Measurements from ENCODE around the gene LRRFIP1. TPM values are rescaled to one million over a fixed set of nuclear protein-coding genes. Genes with fewer than 3 reads are reported as not detected.

Gene LRRFIP1
- total and polyA plus RNA-seq, 2 donors (not counting 1 experiment from before 2014, with no cell fraction given): 42.0 to 139 TPM

DNA sequence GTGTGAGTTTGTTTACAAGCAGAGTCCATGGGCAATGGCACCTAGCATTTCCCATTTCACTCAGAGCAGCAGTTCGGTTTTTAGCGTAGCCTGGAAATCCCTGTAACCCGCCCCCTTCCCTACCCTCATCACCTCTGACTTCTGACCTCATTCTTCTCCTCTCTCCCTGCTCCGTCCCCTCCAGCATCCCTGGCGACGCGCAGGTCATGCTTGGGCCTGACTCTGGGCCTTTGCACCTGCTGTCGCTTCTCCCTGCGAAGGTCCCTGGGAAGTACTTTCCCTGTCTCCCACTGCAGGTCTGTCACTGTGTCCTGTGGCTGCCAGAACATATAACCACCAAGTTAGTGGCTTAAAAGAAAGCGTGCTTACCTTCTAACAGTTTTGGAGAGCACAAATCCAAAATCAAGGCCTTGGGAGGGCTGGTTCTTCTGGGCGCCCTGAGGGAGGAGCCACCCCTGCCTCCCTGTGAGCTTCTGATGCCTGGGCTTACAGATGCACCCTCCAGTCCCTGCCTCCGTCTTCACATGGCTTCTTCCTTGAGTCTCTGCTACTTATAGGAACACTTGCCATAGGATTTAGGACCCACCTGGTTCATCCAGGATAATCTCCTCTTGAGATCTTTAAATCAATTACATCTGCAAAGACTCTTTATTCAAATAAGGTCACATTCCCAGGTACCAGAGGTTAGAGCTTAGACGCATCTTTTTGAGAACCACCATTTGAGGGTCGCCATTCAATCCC is 28.7 kb upstream of the LRRFIP1 start:
- H3K4me1 Mint-ChIP-seq: peaks cover 18% of the 10 kb centered on the region
- Histone ChIP-seq H3K79me2 (ENCODE audit: control insufficient read depth, insufficient read depth, low read length) (no peaks in the 10 kb centered on the region), H3K27ac (ENCODE audit: low read length in 2 of 2) (no peak overlapping the region), H3K9ac (ENCODE audit: low read length) (no peak overlapping the region), H3K27me3 (replicated peaks in 1 of 4; ENCODE audit: control extremely low read depth in 1 of 4, control insufficient read depth in 3 of 4, insufficient read depth in 4 of 4, low read length in 3 of 4) (no peaks in the 10 kb centered on the region), H4K20me1 (ENCODE audit: control insufficient read depth, insufficient read depth, low read length, poor library complexity, severe bottlenecking) (no peaks in the 10 kb centered on the region), H3K4me3 (ENCODE audit: control extremely low read depth in 1 of 5, extremely low read depth in 1 of 5, insufficient read depth in 1 of 5, low read depth in 2 of 5, low read length in 4 of 5) (no peak overlapping the region), H3K4me2 (replicated peaks; ENCODE audit: low read depth, low read length, poor library complexity, severe bottlenecking) (no peak overlapping the region), H3K36me3 (replicated peaks in 1 of 2; ENCODE audit: control extremely low read depth in 1 of 2, control insufficient read depth in 1 of 2, extremely low read depth in 1 of 2, insufficient read depth in 2 of 2, low read length in 1 of 2) (no peaks in the 10 kb centered on the region), H3K4me1 (ENCODE audit: control insufficient read depth in 2 of 2, insufficient read depth in 2 of 2, low read length in 2 of 2) (peaks cover 11 to 12% of the 10 kb centered on the region in 2 donors), H2AFZ (ENCODE audit: insufficient read depth, low read depth, low read length, poor library complexity, severe bottlenecking) (no peak overlapping the region), H3K9me3 (ENCODE audit: control extremely low read depth in 1 of 3, control insufficient read depth in 2 of 3, insufficient read depth in 1 of 3, low read length in 2 of 3) (no peaks in the 10 kb centered on the region)
- WGBS (ENCODE audit: insufficient coverage): 93% methylated on average over 13 of the region's 14 CpGs
- H3K27me3 Mint-ChIP-seq: no peaks in the 10 kb centered on the region
- CTCF ChIA-PET: no interaction called here
- TF ChIP-seq, protein P1, sequence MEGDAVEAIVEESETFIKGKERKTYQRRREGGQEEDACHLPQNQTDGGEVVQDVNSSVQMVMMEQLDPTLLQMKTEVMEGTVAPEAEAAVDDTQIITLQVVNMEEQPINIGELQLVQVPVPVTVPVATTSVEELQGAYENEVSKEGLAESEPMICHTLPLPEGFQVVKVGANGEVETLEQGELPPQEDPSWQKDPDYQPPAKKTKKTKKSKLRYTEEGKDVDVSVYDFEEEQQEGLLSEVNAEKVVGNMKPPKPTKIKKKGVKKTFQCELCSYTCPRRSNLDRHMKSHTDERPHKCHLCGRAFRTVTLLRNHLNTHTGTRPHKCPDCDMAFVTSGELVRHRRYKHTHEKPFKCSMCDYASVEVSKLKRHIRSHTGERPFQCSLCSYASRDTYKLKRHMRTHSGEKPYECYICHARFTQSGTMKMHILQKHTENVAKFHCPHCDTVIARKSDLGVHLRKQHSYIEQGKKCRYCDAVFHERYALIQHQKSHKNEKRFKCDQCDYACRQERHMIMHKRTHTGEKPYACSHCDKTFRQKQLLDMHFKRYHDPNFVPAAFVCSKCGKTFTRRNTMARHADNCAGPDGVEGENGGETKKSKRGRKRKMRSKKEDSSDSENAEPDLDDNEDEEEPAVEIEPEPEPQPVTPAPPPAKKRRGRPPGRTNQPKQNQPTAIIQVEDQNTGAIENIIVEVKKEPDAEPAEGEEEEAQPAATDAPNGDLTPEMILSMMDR (IDR thresholded peaks at IDR 0.05): no peak
- TF ChIP-seq EZH2 (IDR thresholded peaks at IDR 0.05; ENCODE audit: borderline replicate concordance, insufficient read depth, low read depth, low read length, poor library complexity, severe bottlenecking): no peak
- no peaks in the 10 kb centered on the region for H3K9me3 Mint-ChIP-seq (ENCODE audit: insufficient read depth)
- intact Hi-C loops (cut with micrococcal nuclease): no loop called here
- H3K4me3 Mint-ChIP-seq: no peak overlapping the region
- POLR2A ChIA-PET: no interaction called here
- no peak overlapping the region for H3K27ac Mint-ChIP-seq
- no peak for DNase-seq
- ATAC-seq (ENCODE audit: low read depth): no peak

DNA sequence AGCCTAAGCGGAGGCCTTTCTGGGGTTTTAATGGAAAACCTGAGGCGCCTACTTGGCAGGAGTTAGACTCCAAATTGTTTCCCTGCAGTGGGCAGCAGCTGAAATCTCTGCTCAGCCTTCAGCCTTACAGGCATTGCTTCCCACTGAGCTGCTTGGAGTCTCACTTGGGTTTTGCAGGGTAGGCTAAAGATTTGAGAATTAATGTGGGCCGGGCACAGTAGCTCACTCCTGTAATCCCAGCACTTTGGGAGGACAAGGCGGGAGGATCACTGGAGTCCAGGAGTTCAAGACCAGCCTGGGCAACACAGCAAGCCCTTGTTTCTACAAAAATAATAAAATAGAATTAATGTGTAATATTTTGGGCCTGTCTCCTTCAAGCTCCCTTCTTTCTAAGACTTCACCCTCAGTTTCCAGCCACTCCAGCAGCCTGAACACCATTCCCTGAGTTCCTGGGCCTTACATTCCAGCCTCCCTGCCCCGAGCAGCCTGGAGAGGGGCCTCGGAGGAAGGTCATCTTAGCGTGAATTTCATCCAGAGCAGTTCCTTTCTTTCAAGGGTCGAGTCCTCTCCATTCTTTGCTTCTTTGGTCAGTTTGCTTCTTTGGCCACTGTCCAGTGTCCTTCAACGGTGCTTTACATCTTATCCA is 27.8 kb upstream of the LRRFIP1 start:
- ATAC-seq (ENCODE audit: low read depth): no peak
- intact Hi-C loops (cut with micrococcal nuclease): loop anchor here (5.0 kb wide), 1 partner anchor 98 kb away; no protein-coding TSS in a partner anchor
- H3K9me3 ChIP-seq (ENCODE audit: control extremely low read depth in 1 of 3, control insufficient read depth in 2 of 3, insufficient read depth in 1 of 3, low read length in 2 of 3): no peaks in the 10 kb centered on the region
- Mint-ChIP-seq H3K27me3 (no peaks in the 10 kb centered on the region), H3K4me1 (peaks cover 21% of the 10 kb centered on the region), H3K27ac (no peak overlapping the region), H3K9me3 (ENCODE audit: insufficient read depth) (no peaks in the 10 kb centered on the region), H3K4me3 (no peak overlapping the region)
- no peak overlapping the region for H2AFZ ChIP-seq (ENCODE audit: insufficient read depth, low read depth, low read length, poor library complexity, severe bottlenecking)
- no peak for TF ChIP-seq EZH2 (IDR thresholded peaks at IDR 0.05; ENCODE audit: borderline replicate concordance, insufficient read depth, low read depth, low read length, poor library complexity, severe bottlenecking)
- TF ChIP-seq, protein P1 (IDR thresholded peaks at IDR 0.05): no peak
- H3K27me3 ChIP-seq (replicated peaks in 1 of 4; ENCODE audit: control extremely low read depth in 1 of 4, control insufficient read depth in 3 of 4, insufficient read depth in 4 of 4, low read length in 3 of 4): no peaks in the 10 kb centered on the region
- 93% methylated on average over 7 of the region's 9 CpGs for WGBS (ENCODE audit: insufficient coverage)
- no peak overlapping the region for H3K4me3 ChIP-seq (ENCODE audit: control extremely low read depth in 1 of 5, extremely low read depth in 1 of 5, insufficient read depth in 1 of 5, low read depth in 2 of 5, low read length in 4 of 5)
- H3K36me3 ChIP-seq (replicated peaks in 1 of 2; ENCODE audit: control extremely low read depth in 1 of 2, control insufficient read depth in 1 of 2, extremely low read depth in 1 of 2, insufficient read depth in 2 of 2, low read length in 1 of 2): no peaks in the 10 kb centered on the region
- no peak overlapping the region for H3K9ac ChIP-seq (ENCODE audit: low read length)
- H4K20me1 ChIP-seq (ENCODE audit: control insufficient read depth, insufficient read depth, low read length, poor library complexity, severe bottlenecking): no peaks in the 10 kb centered on the region
- no peaks in the 10 kb centered on the region for H3K79me2 ChIP-seq (ENCODE audit: control insufficient read depth, insufficient read depth, low read length)
- ChIA-PET CTCF (interaction anchor here (1.2 to 3.7 kb wide), 2 partner anchors 28 to 146 kb away, joined by 4 to 14 read pairs; no protein-coding TSS in a partner anchor), POLR2A (no interaction called here)
- peaks cover 19 to 20% of the 10 kb centered on the region in 2 donors for H3K4me1 ChIP-seq (ENCODE audit: control insufficient read depth in 2 of 2, insufficient read depth in 2 of 2, low read length in 2 of 2)
- no peak for DNase-seq
- no peak overlapping the region for H3K27ac ChIP-seq (ENCODE audit: low read length in 2 of 2)
- H3K4me2 ChIP-seq (replicated peaks; ENCODE audit: low read depth, low read length, poor library complexity, severe bottlenecking): no peak overlapping the region
